Upper lobe of right lung (tissue), 1 donor: ENCODE results near the gene NRL. TPM values are rescaled to one million over a fixed set of nuclear protein-coding genes. Genes with fewer than 3 reads are reported as not detected.

Experiments used
- ATAC-seq: fragments of 200-7000 bp; cut with Tn5 transposase; one replicate; pipeline ENCODE4 v1.9.1; 2020; ENCODE audit warnings: mild to moderate bottlenecking, moderate library complexity
- DNase-seq: peaks from one replicate; pipeline ENCODE4 v3.0.0-alpha.2; 2020
- H3K27ac ChIP-seq: fragments of 200-600 bp; one replicate; pipeline ENCODE4 v1.8.0; 2022
- H3K27me3 ChIP-seq: fragments of 200-600 bp; one replicate; pipeline ENCODE4 v1.8.0; 2022; ENCODE audit warnings: mild to moderate bottlenecking
- H3K36me3 ChIP-seq: fragments of 200-600 bp; one replicate; pipeline ENCODE4 v1.8.0; 2022
- H3K4me1 ChIP-seq: fragments of 200-600 bp; one replicate; pipeline ENCODE4 v1.8.0; 2022
- H3K4me3 ChIP-seq: fragments of 200-600 bp; one replicate; pipeline ENCODE4 v1.8.0; 2022; ENCODE audit warnings: mild to moderate bottlenecking
- H3K9me3 ChIP-seq: fragments of 200-600 bp; one replicate; pipeline ENCODE4 v1.8.0; 2022
- intact Hi-C: fragments of 100-400 bp; cut with DNase I; formaldehyde crosslinking; loops from one replicate; pipeline ENCODE4 v1.11.0; 2022
- total RNA-seq: library from RNA; stranded (reverse); fragmentation: NEBNext Ultra II Directional; extraction: Animal tissue kit (Norgen Biotek cat#: 25700); gene quantifications from one replicate; pipeline ENCODE4 v1.2.1, GENCODE V29; 2021
- TF ChIP-seq, protein P1 (sequence below): fragments of 200-600 bp; IDR thresholded peaks from one replicate; pipeline ENCODE4 v1.8.0; 2022; ENCODE audit warnings: antibody characterized with exemption
- donor health status: DM: no; HTN: yes; CAD: no; lungs with severe emphysema.

NRL gene
- total RNA-seq, 1 donor from 2014 or later = 2.8 TPM

DNA sequence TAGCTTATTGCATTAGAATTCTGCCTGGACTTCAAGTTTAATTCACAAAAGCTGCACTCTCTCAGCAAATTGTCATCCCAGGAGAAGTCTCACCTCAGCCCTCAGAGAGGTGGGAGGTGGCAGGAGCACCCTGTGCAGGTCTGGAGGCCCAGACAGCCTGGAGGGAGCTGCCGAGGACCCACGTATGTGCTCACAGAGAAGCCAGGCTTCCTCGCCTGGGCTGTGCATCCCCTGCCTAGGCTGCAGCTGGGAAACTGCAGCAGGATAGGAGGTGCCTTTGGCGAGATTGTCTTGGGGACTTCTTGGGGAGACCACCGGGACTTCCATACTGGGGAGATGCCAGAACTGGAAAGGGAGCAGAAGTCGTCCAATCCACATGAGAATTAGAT, 34.6 kb downstream of the NRL start:
- Histone ChIP-seq H3K27me3 (no peaks in the 10 kb centered on the region), H3K9me3 (no peaks in the 10 kb centered on the region), H3K4me1 (peaks cover 10% of the 10 kb centered on the region), H3K4me3 (no peak overlapping the region), H3K36me3 (no peaks in the 10 kb centered on the region), H3K27ac (no peak overlapping the region)
- intact Hi-C loops = no loop called here
- no peak for ATAC-seq
- DNase-seq = no peak
- TF ChIP-seq, protein P1, sequence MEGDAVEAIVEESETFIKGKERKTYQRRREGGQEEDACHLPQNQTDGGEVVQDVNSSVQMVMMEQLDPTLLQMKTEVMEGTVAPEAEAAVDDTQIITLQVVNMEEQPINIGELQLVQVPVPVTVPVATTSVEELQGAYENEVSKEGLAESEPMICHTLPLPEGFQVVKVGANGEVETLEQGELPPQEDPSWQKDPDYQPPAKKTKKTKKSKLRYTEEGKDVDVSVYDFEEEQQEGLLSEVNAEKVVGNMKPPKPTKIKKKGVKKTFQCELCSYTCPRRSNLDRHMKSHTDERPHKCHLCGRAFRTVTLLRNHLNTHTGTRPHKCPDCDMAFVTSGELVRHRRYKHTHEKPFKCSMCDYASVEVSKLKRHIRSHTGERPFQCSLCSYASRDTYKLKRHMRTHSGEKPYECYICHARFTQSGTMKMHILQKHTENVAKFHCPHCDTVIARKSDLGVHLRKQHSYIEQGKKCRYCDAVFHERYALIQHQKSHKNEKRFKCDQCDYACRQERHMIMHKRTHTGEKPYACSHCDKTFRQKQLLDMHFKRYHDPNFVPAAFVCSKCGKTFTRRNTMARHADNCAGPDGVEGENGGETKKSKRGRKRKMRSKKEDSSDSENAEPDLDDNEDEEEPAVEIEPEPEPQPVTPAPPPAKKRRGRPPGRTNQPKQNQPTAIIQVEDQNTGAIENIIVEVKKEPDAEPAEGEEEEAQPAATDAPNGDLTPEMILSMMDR = no peak

DNA sequence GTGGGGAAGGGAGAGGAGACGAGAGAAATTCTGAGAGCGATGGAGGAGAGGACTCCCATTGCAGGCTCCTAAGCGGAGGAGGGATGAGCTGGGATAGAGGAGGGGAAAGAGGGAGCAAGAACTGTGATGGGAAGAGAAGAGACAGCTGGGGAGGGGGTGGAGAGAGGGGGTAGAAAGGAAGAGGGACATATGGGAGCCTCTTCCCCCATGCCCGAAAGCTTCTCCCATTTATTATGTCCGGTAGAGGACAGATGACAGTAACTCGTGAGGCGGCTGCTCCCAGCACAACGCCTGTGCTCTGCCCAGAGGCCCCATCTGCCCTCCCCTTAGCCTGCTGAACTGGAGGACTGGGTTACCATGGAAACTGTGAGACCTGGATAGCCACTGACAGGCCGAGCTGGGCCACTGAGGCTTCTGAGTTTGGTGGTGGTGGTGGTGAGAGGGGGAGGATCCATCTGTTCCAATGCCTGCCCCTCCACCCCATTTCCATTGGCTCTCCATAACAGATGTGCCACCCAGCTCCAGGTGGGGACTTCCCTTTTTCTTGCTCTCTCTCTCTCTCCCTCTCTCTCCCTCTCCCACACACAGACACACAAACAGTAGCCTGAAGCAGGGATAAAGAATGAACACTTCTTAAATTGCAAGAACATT, 35.1 kb downstream of the NRL start:
- DNase-seq (no peak), ATAC-seq (no peak)
- Histone ChIP-seq H3K4me3 (no peak overlapping the region), H3K27me3 (no peaks in the 10 kb centered on the region), H3K36me3 (no peaks in the 10 kb centered on the region), H3K27ac (no peak overlapping the region), H3K9me3 (no peaks in the 10 kb centered on the region), H3K4me1 (peaks cover 10% of the 10 kb centered on the region)
- intact Hi-C loops = no loop called here
- TF ChIP-seq, protein P1 = no peak

DNA sequence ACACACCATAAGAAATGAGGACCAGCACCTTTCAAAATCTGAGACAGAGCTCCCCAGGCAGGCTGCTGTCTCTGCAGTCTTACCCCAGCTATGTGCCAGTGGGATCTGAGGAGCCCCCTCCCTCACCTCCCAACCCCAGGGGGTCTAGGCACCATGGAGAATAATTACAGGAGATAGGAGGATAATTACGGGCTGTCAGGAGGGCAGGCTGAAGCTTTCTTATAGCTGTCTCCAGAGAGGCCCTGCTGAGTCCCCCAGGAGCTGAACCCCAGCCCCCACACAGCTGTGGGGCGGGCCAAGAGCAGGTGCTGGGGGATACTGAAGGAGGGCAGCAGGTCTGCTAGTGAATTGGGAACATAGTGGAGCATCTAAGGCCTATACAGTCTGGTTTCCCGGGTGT, 36.6 kb downstream of the NRL start:
- H3K36me3 ChIP-seq = no peaks in the 10 kb centered on the region
- TF ChIP-seq, protein P1 = no peak
- no peaks in the 10 kb centered on the region for H3K9me3 ChIP-seq
- H3K4me3 ChIP-seq = no peak overlapping the region
- H3K27me3 ChIP-seq = peaks cover 4% of the 10 kb centered on the region
- DNase-seq (no peak), ATAC-seq (no peak)
- H3K27ac ChIP-seq = no peak overlapping the region
- H3K4me1 ChIP-seq = peaks cover 10% of the 10 kb centered on the region
- intact Hi-C loops = no loop called here

DNA sequence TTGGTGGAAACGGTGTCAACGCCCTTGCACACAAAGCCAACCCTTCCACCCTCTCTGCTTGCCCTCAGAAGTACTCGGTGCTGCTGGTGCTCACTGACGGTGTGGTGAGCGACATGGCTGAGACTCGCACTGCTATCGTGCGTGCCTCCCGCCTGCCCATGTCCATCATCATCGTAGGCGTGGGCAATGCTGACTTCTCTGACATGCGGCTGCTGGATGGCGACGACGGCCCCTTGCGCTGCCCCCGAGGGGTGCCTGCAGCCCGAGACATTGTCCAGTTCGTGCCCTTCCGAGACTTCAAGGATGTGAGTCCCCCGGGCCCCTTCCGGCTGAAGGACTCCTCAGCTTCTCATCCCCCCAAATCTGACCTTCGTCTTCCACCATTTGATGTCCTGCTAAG, 37.7 kb downstream of the NRL start:
- Histone ChIP-seq H3K27ac (no peak overlapping the region), H3K36me3 (no peaks in the 10 kb centered on the region), H3K4me3 (no peak overlapping the region), H3K4me1 (peaks cover 10% of the 10 kb centered on the region), H3K27me3 (peaks cover 8% of the 10 kb centered on the region), H3K9me3 (no peaks in the 10 kb centered on the region)
- TF ChIP-seq, protein P1 = no peak
- DNase-seq = no peak
- no peak for ATAC-seq
- intact Hi-C loops = no loop called here

- Histone ChIP-seq H3K27me3 (peaks cover 8% of the 10 kb centered on the region), H3K36me3 (no peaks in the 10 kb centered on the region), H3K4me3 (no peak overlapping the region), H3K4me1 (peaks cover 4% of the 10 kb centered on the region), H3K9me3 (no peaks in the 10 kb centered on the region), H3K27ac (no peak overlapping the region)
- DNase-seq (no peak), ATAC-seq (no peak)
- TF ChIP-seq, protein P1 = no peak
- intact Hi-C loops = no loop called here
Measured at GRCh38 chr14:24076302-24076601, 38.5 kb downstream of the NRL start.
